PC-3 (cell line): Measurements from ENCODE around the gene MVK.

ENCODE experiments used
- EZH2 ChIP-seq: fragments of 300-600 bp; sonication (generic); IDR thresholded peaks from one replicate; pipeline ENCODE4 v1.6.1; 2017; ENCODE audit warnings: antibody characterized with exemption, mild to moderate bottlenecking, low read length; ENCODE audit not compliant: unreplicated experiment
- TF ChIP-seq, protein P1 (sequence below): fragments of 300-600 bp; sonication (generic); conservative IDR thresholded peaks from 2 replicates; pipeline ENCODE4 v1.5.1; 2017; ENCODE audit warnings: antibody characterized with exemption, low read depth, mild to moderate bottlenecking, low read length

DNA sequence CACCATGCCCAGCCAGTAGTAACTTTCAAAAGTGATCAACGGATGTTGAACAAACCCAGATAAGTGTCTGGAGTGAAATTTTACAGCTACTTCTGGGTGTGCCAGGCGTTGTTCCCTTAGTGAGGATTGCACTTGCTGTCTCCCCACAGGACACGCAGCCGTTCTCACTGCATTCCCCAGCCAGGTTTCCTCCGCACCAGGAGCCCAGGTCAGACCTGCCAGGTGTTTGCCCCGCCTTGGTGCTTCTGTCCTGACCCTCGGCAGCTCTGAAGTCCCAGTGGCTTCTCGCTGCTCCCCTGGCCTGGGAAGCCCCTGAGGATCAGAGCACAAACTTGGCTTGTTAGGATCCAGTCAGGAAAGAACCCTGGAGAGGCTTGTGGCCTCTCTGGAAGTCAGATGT lies 36.5 kb upstream of the MVK start:
- TF ChIP-seq, protein P1, sequence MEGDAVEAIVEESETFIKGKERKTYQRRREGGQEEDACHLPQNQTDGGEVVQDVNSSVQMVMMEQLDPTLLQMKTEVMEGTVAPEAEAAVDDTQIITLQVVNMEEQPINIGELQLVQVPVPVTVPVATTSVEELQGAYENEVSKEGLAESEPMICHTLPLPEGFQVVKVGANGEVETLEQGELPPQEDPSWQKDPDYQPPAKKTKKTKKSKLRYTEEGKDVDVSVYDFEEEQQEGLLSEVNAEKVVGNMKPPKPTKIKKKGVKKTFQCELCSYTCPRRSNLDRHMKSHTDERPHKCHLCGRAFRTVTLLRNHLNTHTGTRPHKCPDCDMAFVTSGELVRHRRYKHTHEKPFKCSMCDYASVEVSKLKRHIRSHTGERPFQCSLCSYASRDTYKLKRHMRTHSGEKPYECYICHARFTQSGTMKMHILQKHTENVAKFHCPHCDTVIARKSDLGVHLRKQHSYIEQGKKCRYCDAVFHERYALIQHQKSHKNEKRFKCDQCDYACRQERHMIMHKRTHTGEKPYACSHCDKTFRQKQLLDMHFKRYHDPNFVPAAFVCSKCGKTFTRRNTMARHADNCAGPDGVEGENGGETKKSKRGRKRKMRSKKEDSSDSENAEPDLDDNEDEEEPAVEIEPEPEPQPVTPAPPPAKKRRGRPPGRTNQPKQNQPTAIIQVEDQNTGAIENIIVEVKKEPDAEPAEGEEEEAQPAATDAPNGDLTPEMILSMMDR, result no peak
- no peak for TF ChIP-seq EZH2
